Panc1 (cell line): ENCODE data around the gene TMA16. TPM values are rescaled to one million over a fixed set of nuclear protein-coding genes. Genes with fewer than 3 reads are reported as not detected.
A peak's percentile ranks its signal among the peaks of the same experiment; 100 is the strongest.

Experiments used
- ATAC-seq: fragments of 200-7000 bp; cut with Tn5 transposase; 2 replicates; pipeline ENCODE4 v1.9.1; 2020; ENCODE audit warnings: mild to moderate bottlenecking, moderate library complexity
- BruUV-seq: library from RNA; stranded (reverse); fragments of 400-500 nt; replicated peaks from 2 replicates; lab custom pipeline; 2021; lab: Mats Ljungman, UMichigan
- CTCF ChIA-PET: fragments of 300-600 bp; sonication (Branson Sonifier 250); formaldehyde crosslinking; loops from one replicate; lab custom pipeline; 2022; ENCODE audit warnings: antibody characterized with exemption; lab: Charles Lee
- POLR2A ChIA-PET: fragments of 300-600 bp; sonication (Branson Sonifier 250); formaldehyde crosslinking; loops from one replicate; lab custom pipeline; 2022; ENCODE audit warnings: antibody characterized with exemption; lab: Charles Lee
- DNase-seq: peaks from one replicate; pipeline ENCODE4 v3.0.0-alpha.2; 2010; ENCODE audit warnings: low read depth, low spot score
- H3K27ac ChIP-seq: 2 replicates; pipeline ENCODE4 v1.5.1; 2011; ENCODE audit warnings: mild to moderate bottlenecking, low read length, inconsistent platforms
- H3K27me3 ChIP-seq: fragments of 200-500 bp; sonication (Bioruptor generic); 2 replicates; pipeline ENCODE4 v1.6.0; 2014; ENCODE audit warnings: low read length, inconsistent platforms; ENCODE audit not compliant: control insufficient read depth, insufficient read depth
- H3K36me3 ChIP-seq: fragments of 200-500 bp; sonication (Bioruptor generic); 2 replicates; pipeline ENCODE4 v1.5.1; 2014; ENCODE audit warnings: inconsistent platforms, mild to moderate bottlenecking, low read length, moderate library complexity; ENCODE audit not compliant: control insufficient read depth, insufficient read depth
- H3K4me1 ChIP-seq: 2 replicates; pipeline ENCODE4 v1.5.1; 2011; ENCODE audit warnings: inconsistent platforms, mild to moderate bottlenecking, low read length, moderate library complexity; ENCODE audit not compliant: control insufficient read depth, insufficient read depth
- H3K4me3 ChIP-seq, 2 experiments: 2 replicates each; pipeline ENCODE4 v1.5.1; 2011 to 2012; ENCODE audit warnings: low read depth in 2 of 2, low read length in 2 of 2, mild to moderate bottlenecking in 2 of 2, inconsistent platforms in 1 of 2, moderate library complexity in 1 of 2
- H3K9me3 ChIP-seq: fragments of 200-500 bp; sonication (Bioruptor generic); 2 replicates; pipeline ENCODE4 v1.5.1; 2014; ENCODE audit warnings: low read depth, mild to moderate bottlenecking, inconsistent platforms, low read length, moderate library complexity; ENCODE audit not compliant: control insufficient read depth, insufficient read depth
- POLR2AphosphoS5 ChIP-seq: IDR thresholded peaks from 2 replicates; pipeline ENCODE4 v1.6.1; 2012; ENCODE audit warnings: mild to moderate bottlenecking, low read depth, low read length, moderate library complexity
- SIN3A ChIP-seq: IDR thresholded peaks from 2 replicates; pipeline ENCODE4 v1.6.1; 2012; ENCODE audit warnings: low read depth, mild to moderate bottlenecking, low read length, moderate library complexity, borderline replicate concordance; ENCODE audit not compliant: insufficient read depth
- TCF7L2 ChIP-seq: IDR thresholded peaks from 2 replicates; pipeline ENCODE4 v1.6.1; 2011; ENCODE audit warnings: mild to moderate bottlenecking, low read depth, low read length, inconsistent platforms
- in situ Hi-C: cut with HindIII; loops from 2 replicates; pipeline ENCODE4 v1.10.0; 2016; ENCODE audit warnings: low sequenced_read_pairs, low pct_unique_long_range_greater_than_20kb
- intact Hi-C: fragments of 100-400 bp; cut with micrococcal nuclease; formaldehyde crosslinking; loops from one replicate; pipeline ENCODE4 v1.10.0; 2022; ENCODE audit not compliant: unreplicated experiment
- total RNA-seq: library from RNA; stranded (reverse); gene quantifications from one replicate; pipeline ENCODE4 v1.2.1, GENCODE V29; 2021; ENCODE audit not compliant: unreplicated experiment
- TF ChIP-seq, protein P1 (sequence below): fragments of 450-650 bp; IDR thresholded peaks from 2 replicates; pipeline ENCODE4 v1.5.1; 2017; ENCODE audit warnings: mild to moderate bottlenecking
- TF ChIP-seq, protein P2 (sequence below), 2 experiments: IDR thresholded peaks; 2 replicates each; pipeline ENCODE4 v1.6.1; 2011 to 2012; ENCODE audit warnings: low read depth in 2 of 2, control low read depth in 1 of 2, low read length in 1 of 2, mild to moderate bottlenecking in 1 of 2, moderate library complexity in 1 of 2; ENCODE audit not compliant: insufficient read depth in 1 of 2

Gene TMA16
- total RNA-seq, 1 experiment from 2014 or later = 26.9 TPM

DNA sequence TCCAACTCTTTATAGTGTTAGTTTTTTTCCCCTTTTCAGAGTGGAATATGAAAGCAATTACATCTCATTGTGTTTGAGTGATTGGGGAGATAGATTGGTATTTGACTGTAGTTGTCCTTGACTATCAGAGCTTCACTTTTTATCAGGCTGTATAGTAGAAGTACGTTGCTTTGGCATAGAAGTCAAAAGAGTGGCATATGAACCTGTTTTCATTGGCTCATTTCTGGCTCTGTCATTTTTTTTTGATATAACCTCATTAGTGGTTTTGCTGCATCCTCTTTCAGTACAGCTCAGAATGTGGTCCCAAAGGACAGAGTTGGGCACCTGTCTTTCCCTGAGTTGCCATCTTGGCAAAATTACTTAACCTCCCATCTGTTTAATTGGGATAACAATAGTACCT, 1.4 kb downstream of the TMA16 start:
- ATAC-seq (no peak), DNase-seq (no peak)
- BruUV-seq = no TSS peak
- peak overlapping the region; percentile 95 for H3K27ac ChIP-seq
- H3K27me3 ChIP-seq = no peaks in the 10 kb centered on the region
- H3K4me1 ChIP-seq = peaks cover 4% of the 10 kb centered on the region; the same call in 1 of the 2 replicates
- peak overlapping the region; percentile 82 to 83 for H3K4me3 ChIP-seq
- intact Hi-C loops (no loop called here), in situ Hi-C loops (no loop called here)
- ChIA-PET POLR2A (no interaction called here), CTCF (no interaction called here)
- H3K9me3 ChIP-seq = no peaks in the 10 kb centered on the region
- H3K36me3 ChIP-seq = peaks cover 6% of the 10 kb centered on the region; the same call in 1 of the 2 replicates
- TF ChIP-seq, protein P1, sequence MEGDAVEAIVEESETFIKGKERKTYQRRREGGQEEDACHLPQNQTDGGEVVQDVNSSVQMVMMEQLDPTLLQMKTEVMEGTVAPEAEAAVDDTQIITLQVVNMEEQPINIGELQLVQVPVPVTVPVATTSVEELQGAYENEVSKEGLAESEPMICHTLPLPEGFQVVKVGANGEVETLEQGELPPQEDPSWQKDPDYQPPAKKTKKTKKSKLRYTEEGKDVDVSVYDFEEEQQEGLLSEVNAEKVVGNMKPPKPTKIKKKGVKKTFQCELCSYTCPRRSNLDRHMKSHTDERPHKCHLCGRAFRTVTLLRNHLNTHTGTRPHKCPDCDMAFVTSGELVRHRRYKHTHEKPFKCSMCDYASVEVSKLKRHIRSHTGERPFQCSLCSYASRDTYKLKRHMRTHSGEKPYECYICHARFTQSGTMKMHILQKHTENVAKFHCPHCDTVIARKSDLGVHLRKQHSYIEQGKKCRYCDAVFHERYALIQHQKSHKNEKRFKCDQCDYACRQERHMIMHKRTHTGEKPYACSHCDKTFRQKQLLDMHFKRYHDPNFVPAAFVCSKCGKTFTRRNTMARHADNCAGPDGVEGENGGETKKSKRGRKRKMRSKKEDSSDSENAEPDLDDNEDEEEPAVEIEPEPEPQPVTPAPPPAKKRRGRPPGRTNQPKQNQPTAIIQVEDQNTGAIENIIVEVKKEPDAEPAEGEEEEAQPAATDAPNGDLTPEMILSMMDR = no peak
- TF ChIP-seq TCF7L2 = no peak
- no peak for TF ChIP-seq SIN3A
- no peak for TF ChIP-seq POLR2AphosphoS5
- TF ChIP-seq, protein P2, sequence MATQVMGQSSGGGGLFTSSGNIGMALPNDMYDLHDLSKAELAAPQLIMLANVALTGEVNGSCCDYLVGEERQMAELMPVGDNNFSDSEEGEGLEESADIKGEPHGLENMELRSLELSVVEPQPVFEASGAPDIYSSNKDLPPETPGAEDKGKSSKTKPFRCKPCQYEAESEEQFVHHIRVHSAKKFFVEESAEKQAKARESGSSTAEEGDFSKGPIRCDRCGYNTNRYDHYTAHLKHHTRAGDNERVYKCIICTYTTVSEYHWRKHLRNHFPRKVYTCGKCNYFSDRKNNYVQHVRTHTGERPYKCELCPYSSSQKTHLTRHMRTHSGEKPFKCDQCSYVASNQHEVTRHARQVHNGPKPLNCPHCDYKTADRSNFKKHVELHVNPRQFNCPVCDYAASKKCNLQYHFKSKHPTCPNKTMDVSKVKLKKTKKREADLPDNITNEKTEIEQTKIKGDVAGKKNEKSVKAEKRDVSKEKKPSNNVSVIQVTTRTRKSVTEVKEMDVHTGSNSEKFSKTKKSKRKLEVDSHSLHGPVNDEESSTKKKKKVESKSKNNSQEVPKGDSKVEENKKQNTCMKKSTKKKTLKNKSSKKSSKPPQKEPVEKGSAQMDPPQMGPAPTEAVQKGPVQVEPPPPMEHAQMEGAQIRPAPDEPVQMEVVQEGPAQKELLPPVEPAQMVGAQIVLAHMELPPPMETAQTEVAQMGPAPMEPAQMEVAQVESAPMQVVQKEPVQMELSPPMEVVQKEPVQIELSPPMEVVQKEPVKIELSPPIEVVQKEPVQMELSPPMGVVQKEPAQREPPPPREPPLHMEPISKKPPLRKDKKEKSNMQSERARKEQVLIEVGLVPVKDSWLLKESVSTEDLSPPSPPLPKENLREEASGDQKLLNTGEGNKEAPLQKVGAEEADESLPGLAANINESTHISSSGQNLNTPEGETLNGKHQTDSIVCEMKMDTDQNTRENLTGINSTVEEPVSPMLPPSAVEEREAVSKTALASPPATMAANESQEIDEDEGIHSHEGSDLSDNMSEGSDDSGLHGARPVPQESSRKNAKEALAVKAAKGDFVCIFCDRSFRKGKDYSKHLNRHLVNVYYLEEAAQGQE (IDR thresholded peaks at IDR 0.05; ENCODE audit: insufficient read depth in 1 of 2, low read depth in 2 of 2, low read length in 1 of 2) = no peak

DNA sequence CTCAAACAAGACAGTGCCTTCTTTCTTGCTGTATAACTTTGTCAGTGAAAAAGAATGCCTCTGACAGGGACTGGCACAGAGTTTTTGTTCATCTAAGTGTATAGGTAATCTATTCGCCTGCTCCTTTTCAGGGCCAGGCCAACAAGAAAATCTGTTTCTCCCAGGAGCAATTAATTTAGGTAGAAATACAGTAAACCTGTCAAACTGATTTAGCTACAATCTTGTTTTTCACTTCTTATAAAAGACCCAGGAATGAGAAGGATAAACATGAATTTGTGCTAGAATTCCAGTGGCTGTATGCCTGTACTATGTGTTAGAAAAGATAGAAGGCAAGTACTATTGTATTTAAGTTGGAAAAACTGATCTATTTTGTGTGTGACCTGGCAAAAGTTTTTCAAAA, 6.1 kb downstream of the TMA16 start:
- no TSS peak for BruUV-seq
- Histone ChIP-seq H3K4me1 (peaks cover 4% of the 10 kb centered on the region; the same call in 1 of the 2 replicates), H3K27me3 (no peaks in the 10 kb centered on the region), H3K9me3 (no peaks in the 10 kb centered on the region; the same call in 1 of the 2 replicates), H3K27ac (no peak overlapping the region), H3K36me3 (no peaks in the 10 kb centered on the region), H3K4me3 (no peak overlapping the region)
- DNase-seq = no peak
- ChIA-PET POLR2A (no interaction called here), CTCF (no interaction called here)
- in situ Hi-C loops (no loop called here), intact Hi-C loops (no loop called here)
- TF ChIP-seq SIN3A = no peak
- TF ChIP-seq TCF7L2 = no peak
- TF ChIP-seq POLR2AphosphoS5 = no peak
- TF ChIP-seq, protein P1 = no peak
- TF ChIP-seq, protein P2 (IDR thresholded peaks at IDR 0.05; ENCODE audit: insufficient read depth in 1 of 2, low read depth in 2 of 2, low read length in 1 of 2) = no peak
- no peak for ATAC-seq
